WI38 (cell line): ENCODE results near the gene RTL5.

Experiments
- H3K4me3 ChIP-seq: 2 replicates; pipeline ENCODE4 v1.5.1; 2011; ENCODE audit warnings: low read depth, mild to moderate bottlenecking, control low read depth, low read length
- TF ChIP-seq, protein P1 (sequence below): IDR thresholded peaks from 2 replicates; pipeline ENCODE4 v1.5.1; 2012; ENCODE audit warnings: low read depth, mild to moderate bottlenecking, control low read depth, low read length

The RTL5 gene

GRCh38 chrX:72114306-72114705 lies 17.4 kb downstream of the RTL5 start:
- no peak overlapping the region for H3K4me3 ChIP-seq
- TF ChIP-seq, protein P1, sequence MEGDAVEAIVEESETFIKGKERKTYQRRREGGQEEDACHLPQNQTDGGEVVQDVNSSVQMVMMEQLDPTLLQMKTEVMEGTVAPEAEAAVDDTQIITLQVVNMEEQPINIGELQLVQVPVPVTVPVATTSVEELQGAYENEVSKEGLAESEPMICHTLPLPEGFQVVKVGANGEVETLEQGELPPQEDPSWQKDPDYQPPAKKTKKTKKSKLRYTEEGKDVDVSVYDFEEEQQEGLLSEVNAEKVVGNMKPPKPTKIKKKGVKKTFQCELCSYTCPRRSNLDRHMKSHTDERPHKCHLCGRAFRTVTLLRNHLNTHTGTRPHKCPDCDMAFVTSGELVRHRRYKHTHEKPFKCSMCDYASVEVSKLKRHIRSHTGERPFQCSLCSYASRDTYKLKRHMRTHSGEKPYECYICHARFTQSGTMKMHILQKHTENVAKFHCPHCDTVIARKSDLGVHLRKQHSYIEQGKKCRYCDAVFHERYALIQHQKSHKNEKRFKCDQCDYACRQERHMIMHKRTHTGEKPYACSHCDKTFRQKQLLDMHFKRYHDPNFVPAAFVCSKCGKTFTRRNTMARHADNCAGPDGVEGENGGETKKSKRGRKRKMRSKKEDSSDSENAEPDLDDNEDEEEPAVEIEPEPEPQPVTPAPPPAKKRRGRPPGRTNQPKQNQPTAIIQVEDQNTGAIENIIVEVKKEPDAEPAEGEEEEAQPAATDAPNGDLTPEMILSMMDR = no peak

DNA sequence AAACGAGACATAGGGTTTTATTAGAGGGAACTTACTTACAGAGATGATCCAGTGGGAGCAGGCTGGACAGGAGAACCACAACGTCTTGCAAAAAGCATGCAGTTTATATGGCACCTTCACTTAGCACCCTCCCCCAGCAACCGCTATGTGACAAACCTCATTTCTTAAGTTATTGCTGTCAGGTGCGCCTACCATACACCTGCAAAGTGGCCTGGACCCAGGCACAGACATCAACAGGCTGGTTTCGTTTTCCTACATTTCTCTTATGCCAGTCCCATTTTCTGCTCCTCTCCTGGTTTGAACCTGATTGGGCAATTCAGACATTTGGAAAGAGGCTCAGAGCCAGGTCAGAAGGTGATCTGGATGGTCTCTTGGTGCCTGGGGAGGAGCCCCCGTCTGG lies 18.3 kb downstream of the RTL5 start:
- TF ChIP-seq, protein P1 = no peak
- no peak overlapping the region for H3K4me3 ChIP-seq

DNA sequence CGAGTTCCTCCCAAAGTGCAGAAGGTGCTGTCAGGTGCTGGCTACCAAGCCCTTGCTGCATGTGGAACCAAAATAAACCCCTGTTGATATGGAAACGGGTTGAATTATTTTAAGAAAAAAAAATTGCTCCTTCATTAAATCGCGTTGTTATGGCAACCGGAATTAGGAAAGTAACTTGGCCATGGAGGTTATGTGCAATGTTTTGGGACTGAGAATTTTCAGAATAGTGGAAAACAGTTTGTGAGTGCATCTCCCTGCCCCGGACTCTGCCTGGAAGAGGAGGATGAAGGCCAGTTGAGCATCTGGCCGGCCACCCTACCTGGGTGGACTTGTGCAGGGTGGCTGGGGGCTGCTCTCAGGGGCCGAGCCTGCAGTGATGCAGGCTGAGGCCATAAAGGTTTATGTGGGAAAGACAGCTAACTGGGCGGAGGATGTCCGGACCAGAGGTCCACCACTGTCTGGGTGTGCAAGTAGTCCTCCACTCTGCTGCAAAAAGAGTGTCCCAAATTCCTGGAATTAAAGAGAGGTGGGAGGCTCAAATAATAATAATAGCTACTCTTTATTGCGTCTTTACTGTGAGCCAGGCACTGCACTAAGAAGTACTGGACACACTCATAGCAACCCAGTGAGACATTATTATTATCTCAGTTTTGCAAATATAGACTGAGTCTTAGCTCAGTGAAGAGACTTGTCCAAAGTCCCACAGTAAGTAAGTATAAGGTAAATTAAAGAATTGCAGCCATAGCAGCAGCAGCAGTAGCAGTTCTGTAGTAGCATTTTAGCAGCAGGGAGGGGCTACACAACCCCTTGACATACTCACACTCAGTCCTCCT lies 20.6 kb downstream of the RTL5 start:
- TF ChIP-seq, protein P1 = no peak
- H3K4me3 ChIP-seq = no peak overlapping the region

GRCh38 chrX:72110051-72110875 lies 21.5 kb downstream of the RTL5 start:
- TF ChIP-seq, protein P1 = no peak

DNA sequence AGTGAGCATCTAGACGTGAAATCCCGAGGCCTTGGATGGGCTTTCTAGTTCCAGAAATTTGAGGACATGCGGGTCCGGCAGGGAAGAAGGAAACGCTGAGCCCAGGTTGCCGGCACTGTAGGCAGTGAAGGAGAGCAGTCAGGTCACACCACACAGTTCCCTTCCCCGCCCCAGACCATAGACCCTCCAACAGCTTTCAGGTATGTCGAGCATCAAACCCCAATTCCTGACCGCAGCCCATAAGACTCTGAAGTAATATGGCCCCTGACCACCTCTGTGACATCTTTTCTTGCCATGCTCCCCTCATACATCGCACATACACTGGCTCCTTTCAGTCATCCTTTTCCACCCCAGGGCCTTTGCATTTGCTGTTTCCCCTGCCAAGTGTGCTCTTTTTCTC lies 23.0 kb downstream of the RTL5 start:
- TF ChIP-seq, protein P1 = no peak
- no peak overlapping the region for H3K4me3 ChIP-seq

More at GRCh38 chrX:72110051-72110875, 21.5 kb downstream of the RTL5 start:
- no peak overlapping the region for H3K4me3 ChIP-seq

DNA sequence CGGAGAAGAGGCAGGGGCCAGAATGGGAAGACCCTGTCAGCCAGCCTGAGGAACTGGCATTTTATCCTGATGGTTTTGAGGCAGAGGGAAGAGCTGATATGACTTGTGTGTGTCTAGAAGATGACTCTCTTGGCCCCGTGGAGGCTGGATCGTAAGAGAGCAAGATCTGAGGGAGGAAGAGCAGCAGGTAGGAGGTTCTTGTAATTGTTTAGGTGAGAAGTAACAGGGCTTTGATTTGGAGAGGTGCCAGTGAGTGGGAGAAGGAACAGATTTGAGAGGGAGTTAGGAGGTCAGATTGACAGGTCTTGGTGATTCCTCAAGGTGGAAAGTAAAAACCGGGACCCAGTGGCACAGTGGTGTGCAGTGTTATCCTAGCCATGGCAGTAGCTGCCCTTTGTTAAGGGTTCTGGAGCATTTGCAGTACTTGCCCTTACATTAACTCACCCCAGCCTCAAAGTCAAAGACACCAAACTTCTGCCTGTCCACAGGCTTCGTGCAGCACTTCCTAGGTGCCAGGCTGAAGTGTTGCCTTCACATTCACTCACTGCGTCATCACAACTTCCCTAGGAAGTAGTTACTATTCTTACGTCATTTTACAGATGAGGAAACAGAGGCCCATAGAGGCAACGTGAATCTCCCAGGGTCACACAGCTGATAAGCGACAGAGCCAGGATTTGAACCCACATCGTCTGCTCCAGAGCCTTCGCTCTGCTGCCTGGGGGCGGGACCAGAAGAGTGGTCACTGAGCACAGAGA lies 23.7 kb downstream of the RTL5 start:
- TF ChIP-seq, protein P1 = no peak
- H3K4me3 ChIP-seq = no peak overlapping the region
